Keratinocyte (primary cell): ENCODE data around the gene INPP5A. TPM values are rescaled to one million over a fixed set of nuclear protein-coding genes. Genes with fewer than 3 reads are reported as not detected.

Experiments
- DNase-seq: peaks from one replicate; pipeline ENCODE4 v3.0.0-alpha.2; 2011; ENCODE audit warnings: low read depth, missing footprints, low spot score
- FAIRE-seq: peaks from 2 replicates; lab custom pipeline; 2011; peaks lifted over from hg19 to GRCh38; lab: Jason Lieb, UNC
- H2AFZ ChIP-seq: 2 replicates; pipeline ENCODE4 v1.6.0; 2012; ENCODE audit warnings: low read length, control low read depth, inconsistent platforms; ENCODE audit not compliant: control insufficient read depth
- H3K27ac ChIP-seq: 2 replicates; pipeline ENCODE4 v1.5.1; 2011; ENCODE audit warnings: low read length; ENCODE audit not compliant: control insufficient read depth, insufficient read depth
- H3K27me3 ChIP-seq: 3 replicates; pipeline ENCODE4 v1.6.0; 2011; ENCODE audit warnings: low read length; ENCODE audit not compliant: control insufficient read depth, insufficient read depth; ENCODE audit errors: extremely low read depth
- H3K36me3 ChIP-seq, 2 experiments: 2 replicates in 1 of 2; 3 replicates in 1 of 2; pipeline ENCODE4 v1.5.1; 2011; ENCODE audit warnings: low read length in 2 of 2, mild to moderate bottlenecking in 1 of 2; ENCODE audit not compliant: control insufficient read depth in 2 of 2, insufficient read depth in 2 of 2; ENCODE audit errors: extremely low read depth in 1 of 2
- H3K4me1 ChIP-seq: 3 replicates; pipeline ENCODE4 v1.5.1; 2011; ENCODE audit warnings: low read length; ENCODE audit not compliant: control insufficient read depth, insufficient read depth; ENCODE audit errors: extremely low read depth
- H3K4me2 ChIP-seq: 3 replicates; pipeline ENCODE4 v1.6.0; 2011; ENCODE audit warnings: low read depth, low read length; ENCODE audit not compliant: control insufficient read depth, insufficient read depth; ENCODE audit errors: extremely low read depth
- H3K4me3 ChIP-seq, 3 experiments: fragments of 200-600 bp in 1 of 3; sonication (generic) in 1 of 3; 2 replicates in 2 of 3; 3 replicates in 1 of 3; pipeline ENCODE4 v1.5.1; 2011 to 2016; ENCODE audit warnings: low read length in 3 of 3, mild to moderate bottlenecking in 3 of 3, control low read depth in 2 of 3, inconsistent platforms in 1 of 3, low read depth in 1 of 3, mixed read lengths in 1 of 3, mixed run types in 1 of 3, moderate library complexity in 1 of 3; ENCODE audit not compliant: control insufficient read depth in 2 of 3, insufficient read depth in 2 of 3; ENCODE audit errors: extremely low read depth in 1 of 3
- H3K79me2 ChIP-seq: 2 replicates; pipeline ENCODE4 v1.6.0; 2012; ENCODE audit warnings: low read length; ENCODE audit not compliant: control insufficient read depth, insufficient read depth
- H3K9ac ChIP-seq: 3 replicates; pipeline ENCODE4 v1.6.0; 2011; ENCODE audit warnings: low read length; ENCODE audit not compliant: control insufficient read depth, insufficient read depth; ENCODE audit errors: extremely low read depth
- H3K9me1 ChIP-seq: 3 replicates; pipeline ENCODE4 v1.6.0; 2011; ENCODE audit warnings: low read length; ENCODE audit not compliant: control insufficient read depth, insufficient read depth; ENCODE audit errors: extremely low read depth
- H3K9me3 ChIP-seq: 2 replicates; pipeline ENCODE4 v1.5.1; 2012; ENCODE audit warnings: low read depth, low read length; ENCODE audit not compliant: control insufficient read depth
- H4K20me1 ChIP-seq: 3 replicates; pipeline ENCODE4 v1.6.0; 2011; ENCODE audit warnings: low read length; ENCODE audit not compliant: control insufficient read depth, insufficient read depth; ENCODE audit errors: extremely low read depth
- EZH2 ChIP-seq: IDR thresholded peaks from one replicate; pipeline ENCODE4 v1.6.1; 2012; ENCODE audit warnings: inconsistent platforms, mild to moderate bottlenecking, low read length, moderate library complexity
- dilution Hi-C: fragments of 300-500 bp; cut with MboI; formaldehyde crosslinking; loops from one replicate; pipeline ENCODE4 v1.7.0; 2020; ENCODE audit warnings: low sequenced_read_pairs; ENCODE audit not compliant: extremely low pct_ligation_motif_present
- polyA plus RNA-seq, 5 experiments: library from polyadenylated mRNA; depleted of rRNA in 3 of 5; stranded (reverse) in 3 of 5; stranded (forward) in 1 of 5; unstranded in 1 of 5; fragments of >200 nt; gene quantifications; 1 replicate in 1 of 5; 2 replicates in 3 of 5; 3 replicates in 1 of 5; pipeline versions ENCODE4 v1.2.1 to v1.2.3, GENCODE V29; 2011 to 2012; ENCODE audit warnings: missing spikeins in 2 of 5, low read depth in 1 of 5, low replicate concordance in 1 of 5
- TF ChIP-seq, protein P1 (sequence below), 3 experiments: IDR thresholded peaks in 1 of 3; conservative IDR thresholded peaks in 1 of 3; optimal IDR thresholded peaks in 1 of 3; 2 replicates in 2 of 3; 3 replicates in 1 of 3; pipeline versions ENCODE3 to v1.5.1; 2011; ENCODE audit warnings: low read length in 3 of 3, mild to moderate bottlenecking in 3 of 3, moderate library complexity in 2 of 3, control low read depth in 1 of 3, inconsistent platforms in 1 of 3; ENCODE audit not compliant: insufficient read depth in 2 of 3; ENCODE audit errors: extremely low read depth in 1 of 3

The INPP5A gene
- polyA plus RNA-seq, 1 donor (not counting 4 experiments of a cell fraction or from before 2014, with no cell fraction given): 11.2 TPM

GRCh38 chr10:132492323-132493025 is 45.1 kb upstream of the INPP5A start:
- Histone ChIP-seq H3K9ac (no peak overlapping the region), H3K27me3 (peaks cover 12% of the 10 kb centered on the region), H3K4me3 (no peak overlapping the region), H3K9me3 (no peaks in the 10 kb centered on the region), H3K4me1 (no peaks in the 10 kb centered on the region), H3K36me3 (no peaks in the 10 kb centered on the region), H3K27ac (no peak overlapping the region), H3K79me2 (no peaks in the 10 kb centered on the region), H3K4me2 (no peak overlapping the region), H2AFZ (no peak overlapping the region), H4K20me1 (no peaks in the 10 kb centered on the region), H3K9me1 (no peaks in the 10 kb centered on the region)
- TF ChIP-seq, protein P1, sequence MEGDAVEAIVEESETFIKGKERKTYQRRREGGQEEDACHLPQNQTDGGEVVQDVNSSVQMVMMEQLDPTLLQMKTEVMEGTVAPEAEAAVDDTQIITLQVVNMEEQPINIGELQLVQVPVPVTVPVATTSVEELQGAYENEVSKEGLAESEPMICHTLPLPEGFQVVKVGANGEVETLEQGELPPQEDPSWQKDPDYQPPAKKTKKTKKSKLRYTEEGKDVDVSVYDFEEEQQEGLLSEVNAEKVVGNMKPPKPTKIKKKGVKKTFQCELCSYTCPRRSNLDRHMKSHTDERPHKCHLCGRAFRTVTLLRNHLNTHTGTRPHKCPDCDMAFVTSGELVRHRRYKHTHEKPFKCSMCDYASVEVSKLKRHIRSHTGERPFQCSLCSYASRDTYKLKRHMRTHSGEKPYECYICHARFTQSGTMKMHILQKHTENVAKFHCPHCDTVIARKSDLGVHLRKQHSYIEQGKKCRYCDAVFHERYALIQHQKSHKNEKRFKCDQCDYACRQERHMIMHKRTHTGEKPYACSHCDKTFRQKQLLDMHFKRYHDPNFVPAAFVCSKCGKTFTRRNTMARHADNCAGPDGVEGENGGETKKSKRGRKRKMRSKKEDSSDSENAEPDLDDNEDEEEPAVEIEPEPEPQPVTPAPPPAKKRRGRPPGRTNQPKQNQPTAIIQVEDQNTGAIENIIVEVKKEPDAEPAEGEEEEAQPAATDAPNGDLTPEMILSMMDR (optimal IDR thresholded peaks at IDR 0.05 in 1 of 3, IDR thresholded peaks at IDR 0.05 in 1 of 3, conservative IDR thresholded peaks at IDR 0.05 in 1 of 3; ENCODE audit: extremely low read depth in 1 of 3, insufficient read depth in 2 of 3, low read length in 3 of 3): no peak
- TF ChIP-seq EZH2: no peak
- no peak for DNase-seq
- dilution Hi-C loops: no loop called here
- FAIRE-seq: no peak

DNA sequence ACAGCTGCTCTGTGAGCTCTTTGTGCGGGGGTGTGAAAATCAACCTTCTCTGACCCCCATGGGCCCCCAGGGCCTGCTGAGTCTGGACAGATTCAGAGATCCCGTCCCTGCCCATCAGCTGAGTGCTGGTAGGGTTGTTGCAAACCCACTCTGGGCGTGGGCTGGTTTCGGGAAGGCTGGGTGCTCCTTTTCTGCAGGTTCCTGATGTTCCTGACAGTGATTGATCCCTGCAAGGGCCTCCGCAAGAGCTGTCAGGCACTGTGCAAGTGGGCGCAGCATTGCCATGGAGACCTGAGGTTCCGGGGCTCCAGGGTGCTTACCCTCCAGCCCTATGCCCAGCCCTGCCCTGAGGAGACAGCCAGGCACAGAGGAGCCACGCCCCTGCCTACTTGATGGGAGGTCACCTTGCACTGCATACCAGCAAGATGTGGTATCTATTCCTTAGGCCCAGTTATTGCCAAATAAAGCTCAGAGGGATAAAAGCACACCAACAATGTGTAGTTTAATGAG is 44.3 kb upstream of the INPP5A start:
- dilution Hi-C loops: no loop called here

More for the DNA sequence above, 44.3 kb upstream of the INPP5A start:
- Histone ChIP-seq H3K4me3 (no peak overlapping the region), H3K79me2 (no peaks in the 10 kb centered on the region), H3K27ac (no peak overlapping the region), H3K27me3 (peaks cover 21% of the 10 kb centered on the region), H3K4me1 (no peaks in the 10 kb centered on the region), H4K20me1 (no peaks in the 10 kb centered on the region), H3K9me3 (no peaks in the 10 kb centered on the region), H3K4me2 (no peak overlapping the region), H3K9me1 (no peaks in the 10 kb centered on the region), H3K36me3 (no peaks in the 10 kb centered on the region), H2AFZ (no peak overlapping the region), H3K9ac (no peak overlapping the region)
- DNase-seq: no peak
- TF ChIP-seq, protein P1 (optimal IDR thresholded peaks at IDR 0.05 in 1 of 3, IDR thresholded peaks at IDR 0.05 in 1 of 3, conservative IDR thresholded peaks at IDR 0.05 in 1 of 3; ENCODE audit: extremely low read depth in 1 of 3, insufficient read depth in 2 of 3, low read length in 3 of 3): no peak
- TF ChIP-seq EZH2: no peak
- no peak for FAIRE-seq
